GM12878 (cell line): ENCODE measurements around the gene GMIP. TPM values are rescaled to one million over a fixed set of nuclear protein-coding genes. Genes with fewer than 3 reads are reported as not detected.

ENCODE experiments used
- ATAC-seq: fragments of 200-7000 bp; cut with Tn5 transposase; 3 replicates; pipeline ENCODE4 v1.9.1; 2020; ENCODE audit warnings: mild to moderate bottlenecking, moderate library complexity
- BruUV-seq: library from RNA; stranded (reverse); fragments of 400-500 nt; replicated peaks from 2 replicates; lab custom pipeline; 2021; lab: Mats Ljungman, UMichigan
- CTCF ChIA-PET: fragments of 300-600 bp; sonication (Branson Sonifier 250); formaldehyde crosslinking; extraction: SDS; loops from one replicate; lab custom pipeline; 2021; ENCODE audit warnings: inconsistent platforms; lab: Yijun Ruan, JAX
- POLR2A ChIA-PET: fragments of 350-600 bp; formaldehyde crosslinking; extraction: SDS; loops from one replicate; lab custom pipeline; 2021; ENCODE audit warnings: inconsistent platforms; lab: Charles Lee
- RAD21 ChIA-PET: fragments of 300-600 bp; sonication (Branson Sonifier 250); formaldehyde crosslinking; loops from one replicate; lab custom pipeline; 2023; ENCODE audit warnings: antibody characterized with exemption; ENCODE audit not compliant: unreplicated experiment; lab: Charles Lee
- SMC1A ChIA-PET: fragments of 300-600 bp; sonication (Branson Sonifier 250); formaldehyde crosslinking; loops from one replicate; lab custom pipeline; 2023; ENCODE audit not compliant: unreplicated experiment, uncharacterized antibody; lab: Charles Lee
- DNase-seq: peaks from one replicate; pipeline ENCODE4 v3.0.0-alpha.2; 2011; ENCODE audit warnings: low read depth, low spot score
- FAIRE-seq: peaks from 3 replicates; lab custom pipeline; 2011; peaks lifted over from hg19 to GRCh38; lab: Jason Lieb, UNC
- H2AFZ ChIP-seq: 2 replicates; pipeline ENCODE4 v1.6.0; 2011; ENCODE audit warnings: low read depth, low read length, control low read depth; ENCODE audit not compliant: control insufficient read depth
- H3K27ac ChIP-seq: 2 replicates; pipeline ENCODE4 v1.5.1; 2011; ENCODE audit warnings: control low read depth; ENCODE audit not compliant: control insufficient read depth, insufficient read depth
- H3K27me3 ChIP-seq, 2 experiments: replicated peaks in 1 of 2; 2 replicates each; pipeline versions ENCODE4 v1.6.0 to v1.6.1; 2011; ENCODE audit warnings: low read length in 1 of 2; ENCODE audit not compliant: control insufficient read depth in 2 of 2, insufficient read depth in 2 of 2
- H3K36me3 ChIP-seq, 2 experiments: 2 replicates each; pipeline ENCODE4 v1.5.1; 2011; ENCODE audit warnings: low read length in 1 of 2; ENCODE audit not compliant: control insufficient read depth in 2 of 2, insufficient read depth in 2 of 2
- H3K4me1 ChIP-seq: 2 replicates; pipeline ENCODE4 v1.6.1; 2011; ENCODE audit warnings: mild to moderate bottlenecking, low read length, moderate library complexity, mixed read lengths; ENCODE audit not compliant: control insufficient read depth, insufficient read depth
- H3K4me2 ChIP-seq: 2 replicates; pipeline ENCODE4 v1.6.0; 2011; ENCODE audit warnings: control low read depth; ENCODE audit not compliant: control insufficient read depth, insufficient read depth
- H3K4me3 ChIP-seq: fragments of 200-600 bp; sonication (generic); 2 replicates; pipeline ENCODE4 v1.5.1; 2016
- H3K79me2 ChIP-seq: 2 replicates; pipeline ENCODE4 v1.6.0; 2011; ENCODE audit warnings: low read length; ENCODE audit not compliant: control insufficient read depth, insufficient read depth
- H3K9ac ChIP-seq: 2 replicates; pipeline ENCODE4 v1.8.0; 2011; ENCODE audit warnings: low read length, control low read depth, mixed read lengths; ENCODE audit not compliant: control insufficient read depth, insufficient read depth
- H3K9me3 ChIP-seq: replicated peaks from 3 replicates; pipeline ENCODE4 v1.5.1; 2011; ENCODE audit warnings: mild to moderate bottlenecking, low read length; ENCODE audit not compliant: control insufficient read depth, insufficient read depth
- H4K20me1 ChIP-seq: 2 replicates; pipeline ENCODE4 v1.6.0; 2011; ENCODE audit not compliant: control insufficient read depth, insufficient read depth
- ATF7 ChIP-seq: fragments of 450-650 bp; IDR thresholded peaks from 2 replicates; pipeline ENCODE4 v1.6.1; 2016; ENCODE audit warnings: low read depth, mild to moderate bottlenecking
- GATAD2B ChIP-seq: fragments of 450-650 bp; conservative IDR thresholded peaks from 2 replicates; pipeline ENCODE4 v1.6.1; 2017; ENCODE audit warnings: low read depth, mild to moderate bottlenecking, moderate library complexity
- SMAD1 ChIP-seq: fragments of 450-650 bp; IDR thresholded peaks from 2 replicates; pipeline ENCODE4 v1.6.1; 2018; ENCODE audit warnings: mild to moderate bottlenecking, low read depth; ENCODE audit not compliant: partially characterized antibody
- SUZ12 ChIP-seq: fragments of 200-600 bp; sonication (generic); IDR thresholded peaks from one replicate; pipeline ENCODE4 v1.6.1; 2018; ENCODE audit warnings: antibody characterized with exemption, mild to moderate bottlenecking; ENCODE audit not compliant: unreplicated experiment
- TCF7 ChIP-seq: IDR thresholded peaks from 2 replicates; pipeline ENCODE4 v1.6.1; 2014; ENCODE audit warnings: antibody characterized with exemption, borderline replicate concordance
- WRNIP1 ChIP-seq: IDR thresholded peaks from 2 replicates; pipeline ENCODE4 v1.6.1; 2011; ENCODE audit warnings: low read depth, low read length, improper control_type of control experiment, borderline replicate concordance
- YBX1 ChIP-seq: fragments of 450-650 bp; IDR thresholded peaks from 2 replicates; pipeline ENCODE4 v1.6.1; 2016; ENCODE audit warnings: antibody characterized with exemption
- WGBS: methylation state at CpG from one replicate; pipeline ENCODE4 v1.1.6; 2016; ENCODE audit warnings: low lambda C conversion rate; ENCODE audit not compliant: insufficient replicate concordance, insufficient coverage; ENCODE audit errors: missing lambda C conversion rate; 5-methylcytosine and 5-hydroxymethylcytosine counted together
- in situ Hi-C: fragments of 300-500 bp; cut with MboI; formaldehyde crosslinking; loops from 9 replicates; pipeline ENCODE4 v1.14.3; 2018; ENCODE audit warnings: mixed read lengths
- intact Hi-C: fragments of 100-400 bp; cut with micrococcal nuclease; formaldehyde crosslinking; loops from one replicate; pipeline ENCODE4 v1.14.2; 2022; ENCODE audit not compliant: unreplicated experiment
- polyA plus RNA-seq, 11 experiments: library from polyadenylated mRNA; depleted of rRNA in 4 of 11; unstranded in 6 of 11; stranded (reverse) in 5 of 11; fragments of >200 nt; fragmentation: Nextera tagmentation in 4 of 11; fragmentation: Illumina TruSeq in 1 of 11; extraction: Ambion mirVana in 4 of 11; extraction: Trizol in 1 of 11; gene quantifications; 1 replicate in 1 of 11; 2 replicates in 10 of 11; pipeline versions ENCODE4 v1.2.1 to v1.2.3, GENCODE V29; 2011 to 2016; ENCODE audit warnings: inconsistent platforms in 2 of 11, missing spikeins in 2 of 11, low read depth in 1 of 11
- total RNA-seq, 4 experiments: library from RNA; depleted of rRNA in 3 of 4; stranded (reverse); fragments of >200 nt in 3 of 4; fragmentation: Illumina TruSeq in 1 of 4; extraction: Trizol in 1 of 4; gene quantifications; 2 replicates each; pipeline versions ENCODE4 v1.2.1 to v1.2.3, GENCODE V29; 2013 to 2021
- TF ChIP-seq, protein P1 (sequence below): IDR thresholded peaks from 2 replicates; pipeline ENCODE4 v1.6.1; 2012; ENCODE audit warnings: low read depth, low read length, improper control_type of control experiment
- TF ChIP-seq, protein P2 (sequence below): IDR thresholded peaks from 2 replicates; pipeline ENCODE4 v1.6.1; 2011; ENCODE audit warnings: low read depth, mild to moderate bottlenecking, low read length, moderate library complexity, borderline replicate concordance; ENCODE audit errors: extremely low read depth

Gene GMIP
- total and polyA plus RNA-seq, 10 of the 15 experiments (the other 5 are each of a cell fraction or from before 2014, with no cell fraction given): 1.5 to 63.5 (median 22.3) TPM

DNA sequence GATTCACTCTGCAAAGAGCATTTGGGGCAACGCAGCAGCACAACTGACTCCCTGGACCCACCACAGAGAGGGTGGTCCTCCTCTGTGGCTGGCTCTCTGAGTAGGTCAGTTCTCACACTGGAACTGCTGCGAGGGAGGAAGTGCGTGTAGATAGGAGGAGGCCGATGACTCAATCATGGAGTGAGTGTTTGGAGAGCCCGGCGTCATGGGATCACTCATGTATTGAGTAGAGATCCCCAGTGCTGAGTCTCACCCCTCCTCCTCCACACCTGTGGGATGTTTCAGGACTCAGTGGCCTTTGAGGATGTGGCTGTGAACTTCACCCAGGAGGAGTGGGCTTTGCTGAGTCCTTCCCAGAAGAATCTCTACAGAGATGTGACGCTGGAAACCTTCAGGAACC is 34.1 kb upstream of the GMIP start (continued):
- no peak for TF ChIP-seq SUZ12
- TF ChIP-seq TCF7: no peak
- no peak for TF ChIP-seq GATAD2B
- TF ChIP-seq, protein P1, sequence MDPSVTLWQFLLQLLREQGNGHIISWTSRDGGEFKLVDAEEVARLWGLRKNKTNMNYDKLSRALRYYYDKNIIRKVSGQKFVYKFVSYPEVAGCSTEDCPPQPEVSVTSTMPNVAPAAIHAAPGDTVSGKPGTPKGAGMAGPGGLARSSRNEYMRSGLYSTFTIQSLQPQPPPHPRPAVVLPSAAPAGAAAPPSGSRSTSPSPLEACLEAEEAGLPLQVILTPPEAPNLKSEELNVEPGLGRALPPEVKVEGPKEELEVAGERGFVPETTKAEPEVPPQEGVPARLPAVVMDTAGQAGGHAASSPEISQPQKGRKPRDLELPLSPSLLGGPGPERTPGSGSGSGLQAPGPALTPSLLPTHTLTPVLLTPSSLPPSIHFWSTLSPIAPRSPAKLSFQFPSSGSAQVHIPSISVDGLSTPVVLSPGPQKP: no peak
- TF ChIP-seq SMAD1: no peak

DNA sequence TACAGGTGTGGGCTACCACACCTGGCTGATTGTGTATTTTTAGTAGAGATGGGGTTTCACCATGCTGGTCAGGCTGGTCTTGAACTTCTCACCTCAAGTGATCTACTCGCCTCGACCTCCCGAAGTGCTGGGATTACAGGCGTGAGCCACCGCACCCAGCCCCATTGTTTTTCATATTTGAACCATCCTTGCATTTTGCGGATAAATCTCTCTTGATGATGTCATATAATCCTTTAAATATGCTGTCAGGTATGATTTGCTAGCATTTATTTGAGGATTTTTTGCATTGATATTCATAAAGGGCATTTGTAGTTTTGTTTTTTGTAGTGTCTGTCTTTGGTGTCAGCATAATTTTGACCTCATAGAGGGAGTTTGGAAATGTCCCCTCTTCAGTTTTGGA is 30.9 kb upstream of the GMIP start:
- no peaks in the 10 kb centered on the region for H3K27me3 ChIP-seq
- peaks cover 51% of the 10 kb centered on the region for H3K9me3 ChIP-seq
- no peaks in the 10 kb centered on the region for H4K20me1 ChIP-seq
- intact Hi-C loops (no loop called here), in situ Hi-C loops (no loop called here)
- H3K79me2 ChIP-seq: peaks cover 25% of the 10 kb centered on the region
- ChIA-PET POLR2A (no interaction called here), SMC1A (no interaction called here), CTCF (interaction anchor here (1.0 kb wide), 1 partner anchor 102 kb away, joined by 3 read pairs; no protein-coding TSS in a partner anchor), RAD21 (no interaction called here)
- TF ChIP-seq WRNIP1 (no peak), YBX1 (no peak), ATF7 (peak; percentile 35)
- TF ChIP-seq, protein P2, sequence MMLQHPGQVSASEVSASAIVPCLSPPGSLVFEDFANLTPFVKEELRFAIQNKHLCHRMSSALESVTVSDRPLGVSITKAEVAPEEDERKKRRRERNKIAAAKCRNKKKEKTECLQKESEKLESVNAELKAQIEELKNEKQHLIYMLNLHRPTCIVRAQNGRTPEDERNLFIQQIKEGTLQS: no peak
- H2AFZ ChIP-seq: no peak overlapping the region
- 96% methylated on average over 6 of the region's 6 CpGs for WGBS
- no peak for ATAC-seq
- BruUV-seq: no TSS peak
- no peak overlapping the region for H3K27ac ChIP-seq
- H3K9ac ChIP-seq: no peak overlapping the region
- no peak overlapping the region for H3K4me3 ChIP-seq
- no peaks in the 10 kb centered on the region for H3K4me1 ChIP-seq
- H3K4me2 ChIP-seq: no peak overlapping the region
- H3K36me3 ChIP-seq: peaks cover 10 to 46% of the 10 kb centered on the region in 2 experiments
- DNase-seq: no peak
- FAIRE-seq: no peak
